Right cardiac atrium (tissue), 5 donors: Measurements from ENCODE around the gene LIPG. TPM values are rescaled to one million over a fixed set of nuclear protein-coding genes. Genes with fewer than 3 reads are reported as not detected.

Source experiments
- ATAC-seq, 2 donors: fragments of 200-7000 bp; cut with Tn5 transposase; one replicate each; pipeline versions ENCODE4 v1.8.0 to v1.9.1; 2020; ENCODE audit warnings: moderate library complexity in 2 of 2, mild to moderate bottlenecking in 1 of 2
- DNase-seq, 3 donors: peaks; one replicate each; pipeline ENCODE4 v3.0.0-alpha.2; 2020
- H3K27ac ChIP-seq: one replicate; pipeline ENCODE4 v1.5.1; 2013; ENCODE audit warnings: mild to moderate bottlenecking, low read length, control low read depth, moderate library complexity
- H3K27me3 ChIP-seq: one replicate; pipeline ENCODE4 v1.6.1; 2013; ENCODE audit not compliant: control insufficient read depth, insufficient read depth
- H3K4me1 ChIP-seq: one replicate; pipeline ENCODE4 v1.6.1; 2013; ENCODE audit warnings: low read length; ENCODE audit not compliant: control insufficient read depth, insufficient read depth
- H3K4me3 ChIP-seq: one replicate; pipeline ENCODE4 v1.5.1; 2013; ENCODE audit warnings: low read length, control low read depth
- H3K9me3 ChIP-seq: one replicate; pipeline ENCODE4 v1.6.1; 2013; ENCODE audit warnings: low read length; ENCODE audit not compliant: control insufficient read depth
- WGBS: extraction: QIAGEN DNeasy Blood & Tissue Kit; methylation state at CpG from one replicate; pipeline ENCODE4 v1.1.7; 2013; 5-methylcytosine and 5-hydroxymethylcytosine counted together
- intact Hi-C, 4 donors: fragments of 100-400 bp; cut with DNase I; formaldehyde crosslinking; loops; one replicate each; pipeline versions ENCODE4 v1.11.0 to v1.14.0; 2022 to 2023
- polyA plus RNA-seq: library from polyadenylated mRNA; stranded (reverse); fragments of 200-250 nt; gene quantifications from one replicate; pipeline ENCODE4 v1.2.3, GENCODE V29; 2013
- total RNA-seq, 4 donors: library from RNA; stranded (reverse); fragmentation: NEBNext Ultra II Directional; extraction: Animal tissue kit (Norgen Biotek cat#: 25700); gene quantifications; one replicate each; pipeline ENCODE4 v1.2.1, GENCODE V29; 2021
- donor health status: healthy with polysubstance abuse.
- donor health status: DM: no; HTN: yes; CAD: no.
- donor health status: DM: no; HTN: no; CAD: no.
- donor health status: DM: no; HTN: yes; CAD: no; lungs with severe emphysema.
- donor health status: DM: yes; HTN: yes; CAD: no.

Gene LIPG
- total and polyA plus RNA-seq, 5 donors = 0.03 to 2.1 (median 0.11) TPM

- H3K9me3 ChIP-seq = no peaks in the 10 kb centered on the region
- 72% methylated on average over 8 of the region's 8 CpGs for WGBS
- no peak for ATAC-seq
These were observed 65.1 kb downstream of the LIPG start for GRCh38 chr18:49626842-49627467.

GRCh38 chr18:49628119-49628518 lies 66.3 kb downstream of the LIPG start:
- Histone ChIP-seq H3K27ac (no peak overlapping the region), H3K27me3 (no peaks in the 10 kb centered on the region), H3K4me1 (no peaks in the 10 kb centered on the region), H3K9me3 (no peaks in the 10 kb centered on the region), H3K4me3 (no peak overlapping the region)
- ATAC-seq = no peak
- WGBS = 80% methylated on average over 3 of the region's 3 CpGs
- intact Hi-C loops = no loop called here
- DNase-seq = no peak

More at GRCh38 chr18:49626842-49627467, 65.1 kb downstream of the LIPG start:
- intact Hi-C loops = no loop called here
- no peak for DNase-seq
- Histone ChIP-seq H3K27ac (no peak overlapping the region), H3K27me3 (no peaks in the 10 kb centered on the region), H3K4me3 (no peak overlapping the region), H3K4me1 (no peaks in the 10 kb centered on the region)

GRCh38 chr18:49628881-49629795 lies 67.3 kb downstream of the LIPG start:
- no peaks in the 10 kb centered on the region for H3K9me3 ChIP-seq
- DNase-seq (peak; percentile 60 to 85 (median 85)), ATAC-seq (peak; percentile 72 to 77)
- H3K27me3 ChIP-seq = no peaks in the 10 kb centered on the region
- intact Hi-C loops = no loop called here
- no peak overlapping the region for H3K27ac ChIP-seq
- 66% methylated on average over 16 of the region's 16 CpGs for WGBS
- no peaks in the 10 kb centered on the region for H3K4me1 ChIP-seq
- H3K4me3 ChIP-seq = no peak overlapping the region

GRCh38 chr18:49630246-49630699 lies 68.4 kb downstream of the LIPG start:
- H3K9me3 ChIP-seq = no peaks in the 10 kb centered on the region
- intact Hi-C loops = no loop called here
- DNase-seq (no peak), ATAC-seq (peak in 1 of 2 donors; percentile 23)
- H3K27me3 ChIP-seq = no peaks in the 10 kb centered on the region
- no peak overlapping the region for H3K4me3 ChIP-seq
- no peaks in the 10 kb centered on the region for H3K4me1 ChIP-seq
- H3K27ac ChIP-seq = no peak overlapping the region

GRCh38 chr18:49631146-49631866 lies 69.4 kb downstream of the LIPG start:
- ATAC-seq (no peak), DNase-seq (no peak)
- Histone ChIP-seq H3K9me3 (no peaks in the 10 kb centered on the region), H3K27me3 (no peaks in the 10 kb centered on the region), H3K4me3 (no peak overlapping the region), H3K4me1 (no peaks in the 10 kb centered on the region), H3K27ac (no peak overlapping the region)
- 81% methylated on average over 12 of the region's 12 CpGs for WGBS
- intact Hi-C loops = no loop called here

GRCh38 chr18:49632588-49632987 lies 70.7 kb downstream of the LIPG start:
- Histone ChIP-seq H3K9me3 (no peaks in the 10 kb centered on the region), H3K27ac (no peak overlapping the region), H3K4me3 (no peak overlapping the region), H3K4me1 (no peaks in the 10 kb centered on the region), H3K27me3 (no peaks in the 10 kb centered on the region)
- intact Hi-C loops = no loop called here
- WGBS = 48% methylated on average over 10 of the region's 10 CpGs
- ATAC-seq (no peak), DNase-seq (no peak)

GRCh38 chr18:49638209-49638785 lies 76.4 kb downstream of the LIPG start:
- DNase-seq = no peak
- ATAC-seq = no peak
- intact Hi-C loops = no loop called here
- Histone ChIP-seq H3K9me3 (no peaks in the 10 kb centered on the region), H3K4me3 (no peak overlapping the region), H3K27ac (no peak overlapping the region), H3K27me3 (no peaks in the 10 kb centered on the region), H3K4me1 (no peaks in the 10 kb centered on the region)
- 43% methylated on average over 4 of the region's 4 CpGs for WGBS

GRCh38 chr18:49638891-49639557 lies 77.2 kb downstream of the LIPG start:
- Histone ChIP-seq H3K4me3 (no peak overlapping the region), H3K9me3 (no peaks in the 10 kb centered on the region), H3K27me3 (no peaks in the 10 kb centered on the region), H3K27ac (no peak overlapping the region), H3K4me1 (no peaks in the 10 kb centered on the region)
- ATAC-seq = no peak
- intact Hi-C loops = no loop called here
- WGBS = 94% methylated on average over 8 of the region's 8 CpGs
- no peak for DNase-seq

- Histone ChIP-seq H3K27ac (no peak overlapping the region), H3K4me1 (no peaks in the 10 kb centered on the region), H3K4me3 (no peak overlapping the region), H3K27me3 (no peaks in the 10 kb centered on the region), H3K9me3 (no peaks in the 10 kb centered on the region)
- DNase-seq = peak in 2 of 3 donors; percentile 50 to 69
- intact Hi-C loops = no loop called here
- WGBS = 68% methylated on average over 13 of the region's 13 CpGs
- peak; percentile 26 to 62 for ATAC-seq
These were observed 78.0 kb downstream of the LIPG start for GRCh38 chr18:49639643-49640391.

GRCh38 chr18:49640741-49641140 lies 78.9 kb downstream of the LIPG start:
- no peaks in the 10 kb centered on the region for H3K4me1 ChIP-seq
- no peak overlapping the region for H3K4me3 ChIP-seq
- ATAC-seq = no peak
- H3K27ac ChIP-seq = no peak overlapping the region
- H3K27me3 ChIP-seq = no peaks in the 10 kb centered on the region
- DNase-seq = no peak
- intact Hi-C loops = no loop called here
- H3K9me3 ChIP-seq = no peaks in the 10 kb centered on the region
- 59% methylated on average over 6 of the region's 6 CpGs for WGBS
